ENCODE results near the gene HADHA.

GRCh38 chr2:26164231-26164630, 80.2 kb downstream of the HADHA start:
- TF ChIP-seq CTCF (IDR thresholded peaks at IDR 0.05; ENCODE audit: insufficient read depth, low read length, poor library complexity, severe bottlenecking) (no peak), EZH2phosphoT487 (conservative IDR thresholded peaks at IDR 0.05; ENCODE audit: low read length) (no peak)
